Trophoblast cell (in vitro differentiated cells and primary cell): ENCODE results near the gene KCNQ2.

ENCODE experiments used
- DNase-seq, 2 donors: peaks; one replicate each; pipeline ENCODE4 v3.0.0-alpha.2; 2016
- H2AFZ ChIP-seq: 2 replicates; pipeline ENCODE4 v1.6.1; 2013; ENCODE audit warnings: low read length, moderate library complexity, mild to moderate bottlenecking; ENCODE audit not compliant: insufficient read depth, poor library complexity
- H2AK5ac ChIP-seq: 2 replicates; pipeline ENCODE4 v1.6.1; 2013; ENCODE audit warnings: mild to moderate bottlenecking, low read length
- H2BK120ac ChIP-seq: 2 replicates; pipeline ENCODE4 v1.6.1; 2013; ENCODE audit warnings: low read length, mild to moderate bottlenecking, moderate library complexity; ENCODE audit not compliant: insufficient read depth, poor library complexity
- H2BK12ac ChIP-seq: 2 replicates; pipeline ENCODE4 v1.6.1; 2013; ENCODE audit warnings: mild to moderate bottlenecking, low read length, moderate library complexity
- H2BK5ac ChIP-seq: 2 replicates; pipeline ENCODE4 v1.6.1; 2013; ENCODE audit warnings: low read length, low read depth, moderate library complexity, mild to moderate bottlenecking; ENCODE audit not compliant: poor library complexity
- H3K14ac ChIP-seq: 2 replicates; pipeline ENCODE4 v1.6.1; 2013; ENCODE audit warnings: mild to moderate bottlenecking, low read length
- H3K18ac ChIP-seq: 2 replicates; pipeline ENCODE4 v1.6.1; 2013; ENCODE audit warnings: mild to moderate bottlenecking, low read length
- H3K23ac ChIP-seq: 2 replicates; pipeline ENCODE4 v1.6.1; 2013; ENCODE audit warnings: low read length
- H3K27ac ChIP-seq: 2 replicates; pipeline ENCODE4 v1.5.1; 2013; ENCODE audit warnings: low read depth, mild to moderate bottlenecking, inconsistent platforms, low read length, moderate library complexity
- H3K27me3 ChIP-seq: 2 replicates; pipeline ENCODE4 v1.6.1; 2013; ENCODE audit warnings: inconsistent platforms, mild to moderate bottlenecking, low read length, moderate library complexity; ENCODE audit not compliant: insufficient read depth
- H3K36me3 ChIP-seq, 2 experiments: 1 replicate in 1 of 2; 2 replicates in 1 of 2; pipeline ENCODE4 v1.6.1; 2013; ENCODE audit warnings: low read length in 2 of 2, mild to moderate bottlenecking in 2 of 2, moderate library complexity in 1 of 2; ENCODE audit not compliant: insufficient read depth in 2 of 2, control insufficient read depth in 1 of 2
- H3K4ac ChIP-seq: 2 replicates; pipeline ENCODE4 v1.6.1; 2013; ENCODE audit warnings: low read depth, mild to moderate bottlenecking, low read length, moderate library complexity
- H3K4me1 ChIP-seq, 2 experiments: 1 replicate in 1 of 2; 2 replicates in 1 of 2; pipeline ENCODE4 v1.6.1; 2013; ENCODE audit warnings: low read length in 2 of 2, mild to moderate bottlenecking in 2 of 2, moderate library complexity in 1 of 2; ENCODE audit not compliant: insufficient read depth in 2 of 2, control insufficient read depth in 1 of 2
- H3K4me2 ChIP-seq: 2 replicates; pipeline ENCODE4 v1.6.1; 2013; ENCODE audit warnings: inconsistent platforms, mild to moderate bottlenecking, low read length, moderate library complexity
- H3K4me3 ChIP-seq: 2 replicates; pipeline ENCODE4 v1.5.1; 2013; ENCODE audit warnings: mild to moderate bottlenecking, low read depth, low read length, inconsistent platforms
- H3K79me1 ChIP-seq: one replicate; pipeline ENCODE4 v1.6.1; 2013; ENCODE audit warnings: low read length
- H3K79me2 ChIP-seq: 2 replicates; pipeline ENCODE4 v1.6.1; 2013; ENCODE audit warnings: low read length, mild to moderate bottlenecking; ENCODE audit not compliant: control insufficient read depth, insufficient read depth, poor library complexity
- H3K9ac ChIP-seq: 2 replicates; pipeline ENCODE4 v1.6.1; 2013; ENCODE audit warnings: mild to moderate bottlenecking, low read length
- H3K9me3 ChIP-seq: 2 replicates; pipeline ENCODE4 v1.6.1; 2013; ENCODE audit warnings: low read depth, mild to moderate bottlenecking, control low read depth, inconsistent platforms, low read length; ENCODE audit not compliant: insufficient read depth
- H4K12ac ChIP-seq: 2 replicates; pipeline ENCODE4 v1.6.1; 2013; ENCODE audit warnings: low read depth, mild to moderate bottlenecking, low read length, moderate library complexity
- H4K8ac ChIP-seq: 2 replicates; pipeline ENCODE4 v1.6.1; 2013; ENCODE audit warnings: low read depth, mild to moderate bottlenecking, low read length, moderate library complexity
- H4K91ac ChIP-seq: one replicate; pipeline ENCODE4 v1.6.1; 2013; ENCODE audit warnings: low read depth, mild to moderate bottlenecking, low read length, moderate library complexity
- WGBS: extraction: QIAGEN DNeasy Blood & Tissue Kit; methylation state at CpG from one replicate; pipeline ENCODE4 v1.1.7; 2013; ENCODE audit warnings: missing lambda C conversion rate; ENCODE audit not compliant: insufficient read length, insufficient coverage; ENCODE audit errors: extremely low coverage; 5-methylcytosine and 5-hydroxymethylcytosine counted together

KCNQ2 gene

GRCh38 chr20:63441136-63442099, 31.0 kb downstream of the KCNQ2 start:
- no peak overlapping the region for H2AK5ac ChIP-seq
- H3K18ac ChIP-seq = no peak overlapping the region
- no peak overlapping the region for H2BK12ac ChIP-seq
- no peak overlapping the region for H4K12ac ChIP-seq
- no peaks in the 10 kb centered on the region for H3K27me3 ChIP-seq
- H3K36me3 ChIP-seq = no peaks in the 10 kb centered on the region
- no peak overlapping the region for H3K4me3 ChIP-seq
- H2AFZ ChIP-seq = no peak overlapping the region
- no peak overlapping the region for H2BK5ac ChIP-seq
- peaks cover 9% of the 10 kb centered on the region for H3K9me3 ChIP-seq
- no peak overlapping the region for H3K23ac ChIP-seq
- no peak overlapping the region for H2BK120ac ChIP-seq
- H3K14ac ChIP-seq = no peak overlapping the region
- H4K8ac ChIP-seq = no peak overlapping the region
- no peak overlapping the region for H4K91ac ChIP-seq
- H3K4me2 ChIP-seq = no peak overlapping the region
- DNase-seq = no peak
- H3K27ac ChIP-seq = no peak overlapping the region
- H3K4ac ChIP-seq = no peak overlapping the region
- no CpG with 5 or more reads among the region's 22 CpGs for WGBS
- no peak overlapping the region for H3K9ac ChIP-seq
- H3K4me1 ChIP-seq = no peaks in the 10 kb centered on the region
- no peaks in the 10 kb centered on the region for H3K79me2 ChIP-seq
- no peaks in the 10 kb centered on the region for H3K79me1 ChIP-seq

GRCh38 chr20:63440366-63440955, 32.0 kb downstream of the KCNQ2 start:
- no peak overlapping the region for H2AK5ac ChIP-seq
- H4K12ac ChIP-seq = no peak overlapping the region
- no peak overlapping the region for H2BK12ac ChIP-seq
- H4K91ac ChIP-seq = no peak overlapping the region
- H2AFZ ChIP-seq = no peak overlapping the region
- no peak overlapping the region for H3K9ac ChIP-seq
- H2BK120ac ChIP-seq = no peak overlapping the region
- H3K4me1 ChIP-seq = no peaks in the 10 kb centered on the region
- no peak overlapping the region for H3K4ac ChIP-seq
- no peaks in the 10 kb centered on the region for H3K79me2 ChIP-seq
- H3K9me3 ChIP-seq = peaks cover 9% of the 10 kb centered on the region
- H3K27me3 ChIP-seq = no peaks in the 10 kb centered on the region
- no peak overlapping the region for H3K18ac ChIP-seq
- no peaks in the 10 kb centered on the region for H3K79me1 ChIP-seq
- H2BK5ac ChIP-seq = no peak overlapping the region
- H3K23ac ChIP-seq = no peak overlapping the region
- no peak for DNase-seq
- H3K4me3 ChIP-seq = no peak overlapping the region
- no peaks in the 10 kb centered on the region for H3K36me3 ChIP-seq
- H4K8ac ChIP-seq = no peak overlapping the region
- no peak overlapping the region for H3K4me2 ChIP-seq
- H3K14ac ChIP-seq = no peak overlapping the region
- no peak overlapping the region for H3K27ac ChIP-seq
- WGBS = no CpG with 5 or more reads among the region's 26 CpGs

GRCh38 chr20:63439866-63440265, 32.6 kb downstream of the KCNQ2 start:
- Histone ChIP-seq H4K91ac (no peak overlapping the region), H3K79me1 (no peaks in the 10 kb centered on the region), H3K14ac (no peak overlapping the region), H2BK5ac (no peak overlapping the region), H3K36me3 (no peaks in the 10 kb centered on the region), H3K9me3 (peaks cover 9% of the 10 kb centered on the region), H3K27ac (no peak overlapping the region), H3K4ac (no peak overlapping the region), H3K4me2 (no peak overlapping the region), H3K4me3 (no peak overlapping the region), H3K18ac (no peak overlapping the region), H4K8ac (no peak overlapping the region), H3K9ac (no peak overlapping the region), H2AK5ac (no peak overlapping the region), H3K79me2 (no peaks in the 10 kb centered on the region), H2BK12ac (no peak overlapping the region), H2BK120ac (no peak overlapping the region), H3K27me3 (no peaks in the 10 kb centered on the region), H2AFZ (no peak overlapping the region), H3K4me1 (no peaks in the 10 kb centered on the region), H4K12ac (no peak overlapping the region), H3K23ac (no peak overlapping the region)
- no CpG with 5 or more reads among the region's 15 CpGs for WGBS
- no peak for DNase-seq

GRCh38 chr20:63438121-63438520, 34.3 kb downstream of the KCNQ2 start:
- H4K8ac ChIP-seq = no peak overlapping the region
- no peaks in the 10 kb centered on the region for H3K4me1 ChIP-seq
- no peak overlapping the region for H3K14ac ChIP-seq
- H4K12ac ChIP-seq = no peak overlapping the region
- no peak overlapping the region for H3K27ac ChIP-seq
- H3K79me2 ChIP-seq = no peaks in the 10 kb centered on the region
- H3K9me3 ChIP-seq = peaks cover 5% of the 10 kb centered on the region
- no peaks in the 10 kb centered on the region for H3K79me1 ChIP-seq
- no peak overlapping the region for H2BK12ac ChIP-seq
- H3K4me2 ChIP-seq = no peak overlapping the region
- no peaks in the 10 kb centered on the region for H3K27me3 ChIP-seq
- no peak overlapping the region for H3K9ac ChIP-seq
- DNase-seq = no peak
- no peak overlapping the region for H3K4me3 ChIP-seq
- H2BK5ac ChIP-seq = no peak overlapping the region
- H3K4ac ChIP-seq = no peak overlapping the region
- H3K36me3 ChIP-seq = no peaks in the 10 kb centered on the region
- no peak overlapping the region for H2AK5ac ChIP-seq
- H3K18ac ChIP-seq = no peak overlapping the region
- H3K23ac ChIP-seq = no peak overlapping the region
- no peak overlapping the region for H4K91ac ChIP-seq
- WGBS = no CpG with 5 or more reads among the region's 12 CpGs
- no peak overlapping the region for H2BK120ac ChIP-seq
- H2AFZ ChIP-seq = no peak overlapping the region
